ENCODE results near the gene NEIL3.

GRCh38 chr4:177393236-177393635 is 83.6 kb downstream of the NEIL3 start:
- no peak for TF ChIP-seq CTCF (IDR thresholded peaks at IDR 0.05; ENCODE audit: control extremely low read depth in 1 of 3, insufficient read depth in 1 of 3, low read depth in 1 of 3, low read length in 3 of 3)
- no peak for TF ChIP-seq CHD2 (IDR thresholded peaks at IDR 0.05; ENCODE audit: low read length)
- TF ChIP-seq POLR2A (IDR thresholded peaks at IDR 0.05; ENCODE audit: control extremely low read depth in 1 of 2, low read depth in 2 of 2, low read length in 2 of 2) = no peak
- TF ChIP-seq MAX (IDR thresholded peaks at IDR 0.05) = no peak
- TF ChIP-seq TAF7 (optimal IDR thresholded peaks at IDR 0.05; ENCODE audit: borderline replicate concordance, low read depth, low read length) = no peak
- TF ChIP-seq RAD21 (IDR thresholded peaks at IDR 0.05 in 1 of 2, conservative IDR thresholded peaks at IDR 0.05 in 1 of 2; ENCODE audit: low read depth in 2 of 2, low read length in 2 of 2) = no peak
- no peak for TF ChIP-seq CEBPB (IDR thresholded peaks at IDR 0.05; ENCODE audit: low read depth, low read length)
- no peak for TF ChIP-seq TAF1 (IDR thresholded peaks at IDR 0.05; ENCODE audit: low read depth, low read length)
- TF ChIP-seq KDM5A (IDR thresholded peaks at IDR 0.05; ENCODE audit: low read length) = no peak

All from H1 (cell line).